Stimulated activated CD4-positive, alpha-beta T cell treated with anti-CD3 and anti-CD28 coated beads, Interleukin-12 subunit alpha, Interleukin-12 subunit beta, amount 100 ng/mL, for 4 hours (primary cell): ENCODE results near the gene CAPNS1.
"Not testable (repeated sequence)": the region's sequence is repeated elsewhere in the genome, so short reads cannot be mapped to it uniquely, and the experiment has no call there.

ENCODE experiments used
- DNase-seq: peaks from one replicate; pipeline ENCODE4 v3.0.0-alpha.2; 2020

Gene CAPNS1

DNA sequence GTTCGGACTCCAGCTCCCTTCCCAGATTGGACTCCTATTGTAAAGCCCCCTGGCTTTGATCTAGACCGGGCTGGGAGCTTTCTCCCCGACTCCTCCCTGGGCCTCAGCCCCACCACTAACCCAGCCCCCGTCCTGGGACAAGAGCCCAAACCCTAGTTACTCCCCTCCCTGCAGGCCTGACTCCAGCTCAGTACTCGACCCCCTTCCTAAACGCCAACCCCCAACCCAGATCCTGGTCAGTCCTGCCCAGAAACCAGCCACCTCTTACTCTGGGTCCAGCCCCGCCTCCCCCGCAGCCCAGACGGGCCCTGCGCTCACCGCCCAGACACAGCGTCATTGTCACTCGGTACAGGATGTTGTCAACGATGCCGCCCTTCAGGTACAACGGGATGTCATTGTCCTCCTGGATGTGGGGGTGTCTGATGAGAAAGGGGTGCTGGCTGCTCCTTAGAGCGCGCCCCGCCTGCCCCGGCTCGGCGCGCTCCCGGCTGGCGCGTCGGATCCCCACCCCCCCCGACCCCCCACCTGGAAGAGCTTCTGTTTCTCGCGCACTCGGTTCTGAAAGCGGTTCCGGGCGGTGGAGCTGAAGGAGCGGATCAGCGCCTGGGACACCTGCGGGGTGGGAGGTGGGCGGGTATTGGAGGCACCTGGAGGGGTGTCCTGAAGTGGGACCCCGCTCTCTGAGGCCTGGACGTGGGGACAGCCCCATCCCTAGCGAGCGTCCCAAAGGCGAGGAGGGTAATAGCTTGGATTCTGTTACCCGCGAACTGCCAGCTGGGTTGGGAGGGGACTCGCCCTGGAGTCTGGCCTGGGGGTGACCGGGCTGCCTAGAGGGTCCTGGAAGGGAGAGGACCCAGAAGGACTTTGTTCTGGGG lies 11.5 kb downstream of the CAPNS1 start:
- no peak for DNase-seq

DNA sequence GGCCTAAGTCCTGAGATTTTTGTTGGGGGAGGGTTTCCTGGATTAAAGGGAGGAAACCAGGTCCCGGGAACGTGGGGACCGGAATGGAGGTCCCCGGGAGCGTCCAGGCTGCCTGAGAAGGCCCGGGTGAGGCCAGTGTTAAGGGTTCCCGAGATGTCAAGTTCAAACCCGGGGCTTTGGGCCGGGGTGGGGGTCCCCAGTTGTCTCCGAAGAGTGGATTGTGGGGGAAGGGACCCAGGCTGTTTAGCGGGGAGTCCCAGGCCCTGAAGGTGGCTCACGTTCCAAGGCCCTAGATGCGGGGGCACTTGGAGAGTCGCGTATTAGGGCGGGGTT lies 12.1 kb downstream of the CAPNS1 start:
- no peak for DNase-seq

DNA sequence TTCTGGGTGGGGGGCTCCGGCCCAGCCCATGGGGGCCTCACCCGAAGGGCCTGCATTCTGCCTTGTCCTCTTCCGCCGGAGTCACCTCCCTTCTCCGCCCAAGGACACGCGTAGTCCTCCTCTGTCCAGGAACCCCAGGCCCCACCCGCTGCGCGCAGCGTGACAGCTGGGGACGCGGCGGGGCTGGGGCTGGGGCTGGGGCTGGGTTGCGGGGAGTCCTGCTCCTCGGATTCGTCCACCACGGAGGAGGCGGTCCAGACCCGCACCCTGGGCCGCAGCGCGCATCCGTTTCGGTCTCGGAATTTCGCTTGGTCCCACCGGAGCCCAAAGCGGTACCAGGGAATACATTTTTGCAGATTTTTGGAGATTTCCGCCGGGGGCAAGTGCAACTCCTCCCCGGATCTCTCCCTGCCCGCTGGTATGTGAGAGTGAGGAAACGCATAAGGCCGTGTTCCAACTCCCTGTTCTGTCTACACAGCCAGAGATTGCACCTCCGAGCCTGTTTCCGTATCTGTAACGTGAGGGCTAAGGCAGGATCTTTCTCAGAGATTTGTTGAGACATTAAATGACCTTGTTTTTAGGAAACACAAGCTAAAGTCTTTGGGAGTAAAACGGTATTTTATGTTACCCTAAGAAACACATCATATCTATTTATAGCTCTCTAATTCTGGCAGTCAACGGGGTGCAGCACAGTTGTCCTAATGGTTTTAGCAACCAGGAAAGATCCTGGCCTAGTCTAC lies 12.7 kb downstream of the CAPNS1 start, which contains the start of gene COX7A1:
Gene COX7A1 (minus strand): TSS at position 96 of the 740 bp plus-strand sequence. CDS start 40 bp downstream, at position 56.
- DNase-seq = no peak

DNA sequence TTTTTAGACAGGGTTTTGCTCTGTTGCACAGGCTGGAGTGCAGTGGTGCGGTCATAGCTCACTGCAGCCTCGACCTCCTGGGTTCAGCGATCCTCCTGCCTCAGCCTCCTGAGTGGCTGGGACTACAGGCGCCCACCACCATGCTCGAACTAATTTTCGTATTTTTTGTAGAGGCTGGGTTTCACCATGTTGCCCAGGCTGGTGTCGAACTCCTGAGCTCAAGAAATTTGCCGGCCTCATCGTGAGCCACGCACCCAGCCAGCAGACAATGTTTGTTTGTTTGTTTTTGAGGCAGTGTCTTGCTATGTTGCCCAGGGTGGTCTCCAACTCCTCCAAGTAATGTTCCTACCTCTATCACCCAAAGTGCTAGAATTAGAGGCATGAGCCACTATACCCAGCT lies 13.3 kb downstream of the CAPNS1 start:
- no peak for DNase-seq

DNA sequence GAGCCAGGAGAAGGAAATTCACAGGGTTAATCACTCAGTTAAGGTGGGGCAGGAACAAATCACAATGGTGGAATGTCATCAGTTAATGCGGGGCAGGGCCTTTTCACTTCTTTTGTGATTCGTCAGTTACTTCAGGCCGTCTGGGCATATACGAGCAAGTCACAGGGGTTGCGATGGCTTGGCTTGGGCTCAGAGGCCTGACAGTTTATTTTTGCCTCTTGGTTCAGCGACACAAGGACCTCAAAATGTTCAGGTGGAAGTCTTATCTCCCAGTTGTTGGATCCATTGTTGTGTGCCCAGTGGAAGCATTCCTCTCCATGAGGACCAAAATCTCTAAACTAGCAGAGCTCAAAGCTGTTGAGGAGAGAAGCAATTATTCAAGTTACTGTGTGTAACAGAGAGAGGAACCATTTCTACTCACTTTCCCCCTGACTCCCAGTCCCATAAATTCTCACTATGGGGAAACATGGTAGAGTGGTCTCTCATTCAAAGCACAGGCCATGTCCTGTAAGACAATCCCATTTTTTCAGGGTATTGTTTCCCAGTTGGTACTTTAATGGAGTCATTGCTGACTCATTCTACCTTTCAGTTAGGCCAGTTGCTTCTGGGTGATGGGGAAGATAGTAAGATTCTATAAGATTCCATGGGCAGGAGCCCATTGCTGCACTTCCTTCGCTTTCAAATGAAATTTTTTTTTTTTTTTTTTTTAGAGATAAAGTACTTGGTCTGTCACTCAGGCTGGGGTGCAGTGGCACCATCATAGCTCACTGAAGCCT lies 21.1 kb downstream of the CAPNS1 start:
- no peak for DNase-seq

DNA sequence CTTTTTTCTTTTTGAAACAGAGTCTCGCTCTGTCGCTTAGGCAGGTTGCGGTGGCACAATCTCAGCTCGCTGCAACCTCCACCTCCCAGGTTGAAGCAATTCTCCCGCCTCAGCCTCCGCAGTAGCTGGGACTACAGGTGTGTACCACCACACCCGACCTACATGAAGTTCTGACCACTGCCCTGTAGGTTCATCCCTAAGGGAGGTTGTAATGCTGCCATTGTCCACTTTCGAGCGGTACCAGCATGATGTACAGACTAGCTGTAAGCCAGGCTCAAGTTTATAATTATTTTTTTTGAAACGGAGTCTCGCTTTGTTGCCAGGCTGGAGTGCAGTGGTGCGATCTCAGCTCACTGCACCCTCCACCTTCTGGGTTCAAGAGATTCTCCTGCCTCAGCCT lies 23.9 kb downstream of the CAPNS1 start:
- DNase-seq = no peak

DNA sequence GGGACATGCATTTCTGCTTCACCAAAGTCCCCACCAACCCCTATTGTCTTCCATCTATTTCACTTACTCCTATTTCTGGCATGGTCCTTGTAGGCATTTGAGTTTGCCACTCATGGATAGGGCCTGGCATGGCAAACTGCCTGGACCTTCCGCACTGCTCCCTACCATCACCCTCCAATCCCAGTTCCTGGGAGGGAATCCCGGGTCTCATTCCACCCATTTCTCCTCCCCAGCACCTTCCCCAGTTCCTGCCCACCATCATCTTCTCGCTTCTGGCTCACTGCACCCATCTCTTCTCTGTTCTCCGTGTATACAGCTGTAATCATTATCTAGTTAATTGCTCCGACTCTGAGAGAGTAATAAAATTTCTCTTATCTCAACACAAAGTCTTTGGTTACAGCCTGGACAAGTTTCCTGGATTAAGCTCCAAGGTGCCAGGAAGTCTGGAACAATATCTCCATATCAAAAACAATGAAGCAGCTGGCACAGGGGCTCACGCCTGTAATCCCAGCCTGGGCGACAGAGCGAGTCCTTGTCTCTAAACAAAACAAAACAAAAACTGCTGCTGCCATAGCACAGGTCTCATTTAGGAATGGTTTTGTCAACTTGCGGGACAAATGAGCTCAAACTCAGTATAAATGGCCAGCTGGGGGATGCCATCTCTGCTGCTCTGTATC lies 29.4 kb downstream of the CAPNS1 start:
- DNase-seq = no peak

DNA sequence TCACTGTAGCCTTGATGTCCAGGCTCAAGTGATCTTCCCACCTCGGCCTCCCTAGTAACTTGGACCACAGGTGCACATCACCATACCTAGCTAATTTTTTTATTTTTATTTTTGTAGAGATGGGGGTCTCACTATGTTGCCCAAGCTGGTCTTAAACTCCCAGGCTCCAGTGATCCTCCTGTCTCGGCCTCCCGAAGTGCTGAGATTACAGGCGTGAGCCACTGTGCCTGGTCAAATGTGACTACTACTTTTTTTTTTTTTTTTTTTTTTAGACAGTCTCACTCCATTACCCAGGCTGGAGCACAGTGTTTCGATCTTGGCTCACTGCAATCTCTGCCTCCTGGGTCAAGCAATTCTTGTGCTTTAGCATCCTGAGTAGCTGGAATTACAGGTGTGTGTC lies 33.0 kb downstream of the CAPNS1 start:
- DNase-seq = no peak

DNA sequence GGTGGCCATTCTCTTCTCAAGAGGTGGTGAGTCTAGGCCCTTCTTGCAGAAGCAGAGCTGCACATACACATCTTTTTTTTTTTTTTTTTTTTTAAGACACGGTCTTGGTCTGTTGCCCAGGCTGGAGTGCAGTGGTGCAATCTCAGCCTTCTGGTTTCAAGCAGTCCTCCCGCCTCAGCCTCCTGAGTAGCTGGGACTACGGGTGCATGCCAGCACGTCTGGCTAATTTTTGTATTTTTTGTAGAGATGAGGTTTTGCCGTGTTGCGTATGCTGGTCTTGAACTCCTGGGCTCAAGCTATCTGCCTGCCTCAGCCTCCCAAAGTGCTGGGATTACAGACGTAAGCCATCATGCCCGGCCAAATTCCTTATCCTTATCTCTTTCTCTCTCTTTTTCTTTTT lies 34.0 kb downstream of the CAPNS1 start:
- not testable (repeated sequence) for DNase-seq

DNA sequence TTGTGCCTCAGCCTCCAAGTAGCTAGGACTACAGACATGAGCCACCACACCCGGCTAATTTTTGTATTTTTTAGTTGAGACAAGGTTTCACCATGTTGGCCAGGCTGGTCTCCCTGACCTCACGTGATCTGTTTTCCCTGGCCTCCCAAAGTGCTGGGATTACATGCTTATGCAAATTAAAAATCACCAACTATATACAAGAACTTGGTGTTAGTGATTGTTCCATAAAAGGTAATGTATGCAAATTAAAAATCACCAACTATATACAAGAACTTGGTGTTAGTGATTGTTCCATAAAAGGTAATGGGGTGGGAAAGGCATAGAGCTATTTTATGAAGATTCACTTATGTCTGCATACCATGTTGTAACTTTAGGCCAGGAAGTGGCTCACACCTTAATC lies 39.2 kb downstream of the CAPNS1 start:
- not testable (repeated sequence) for DNase-seq

DNA sequence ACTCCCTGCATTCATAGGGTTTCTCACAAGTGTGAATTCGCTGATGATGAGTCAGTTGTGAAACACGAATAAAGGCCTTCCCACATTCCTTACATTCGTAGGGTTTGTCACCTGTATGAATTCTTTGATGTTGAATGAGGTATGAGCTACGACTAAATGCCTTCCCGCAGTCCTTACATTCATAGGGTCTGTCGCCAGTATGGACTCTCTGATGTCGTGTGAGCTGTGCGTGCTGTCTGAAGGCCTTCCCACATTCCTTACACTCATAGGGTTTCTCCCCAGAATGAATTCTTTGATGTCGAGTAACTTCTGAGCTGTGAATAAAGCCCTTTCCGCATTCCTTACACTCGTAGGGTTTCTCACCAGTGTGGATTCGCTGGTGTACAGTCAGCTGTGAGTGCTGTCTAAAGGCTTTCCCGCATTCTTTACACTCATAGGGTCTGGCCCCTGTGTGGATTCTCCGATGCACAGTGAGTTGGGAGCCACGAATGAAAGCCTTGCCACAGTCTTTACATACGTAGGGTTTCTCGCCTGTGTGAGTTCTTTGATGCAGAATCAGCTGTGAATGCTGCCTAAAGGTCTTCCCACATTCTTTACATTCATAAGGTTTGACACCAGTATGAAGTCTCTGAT lies 42.9 kb downstream of the CAPNS1 start:
- no peak for DNase-seq

DNA sequence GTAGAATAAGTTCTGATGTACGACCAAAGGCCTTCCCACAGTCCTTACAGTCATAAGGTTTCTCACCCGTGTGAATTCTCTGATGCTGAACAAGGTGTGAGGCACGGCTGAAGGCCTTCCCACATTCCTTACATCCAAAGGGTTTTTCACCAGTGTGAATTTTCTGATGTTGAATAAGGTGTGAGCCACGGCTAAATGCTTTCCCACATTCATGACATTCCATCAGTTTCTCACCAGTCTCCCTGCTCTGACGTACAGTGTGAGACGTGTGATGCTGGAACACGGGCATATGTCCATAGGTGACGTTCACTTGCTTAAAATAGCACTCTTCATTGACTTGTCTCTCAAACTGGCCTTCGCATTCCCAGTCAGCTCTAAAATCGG lies 43.4 kb downstream of the CAPNS1 start:
- no peak for DNase-seq

DNA sequence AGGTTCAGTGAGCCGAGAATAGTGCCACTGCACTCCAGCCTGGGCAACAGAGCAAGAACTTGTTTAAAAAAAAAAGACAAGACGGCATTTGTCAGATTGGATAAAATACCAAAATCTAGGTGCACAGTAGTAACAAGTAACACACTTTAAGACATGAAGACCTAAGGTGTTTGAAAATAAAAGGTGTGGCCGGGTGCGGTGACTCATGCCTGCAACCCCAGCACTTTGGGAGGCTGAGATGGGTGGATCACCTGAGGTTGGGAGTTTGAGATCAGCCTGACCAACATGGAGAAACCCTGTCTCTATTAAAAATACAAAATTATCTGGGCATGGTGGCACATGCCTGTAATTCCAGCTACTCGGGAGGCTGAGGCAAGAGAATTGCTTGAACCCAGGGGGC lies 46.9 kb downstream of the CAPNS1 start:
- DNase-seq = not testable (repeated sequence)

DNA sequence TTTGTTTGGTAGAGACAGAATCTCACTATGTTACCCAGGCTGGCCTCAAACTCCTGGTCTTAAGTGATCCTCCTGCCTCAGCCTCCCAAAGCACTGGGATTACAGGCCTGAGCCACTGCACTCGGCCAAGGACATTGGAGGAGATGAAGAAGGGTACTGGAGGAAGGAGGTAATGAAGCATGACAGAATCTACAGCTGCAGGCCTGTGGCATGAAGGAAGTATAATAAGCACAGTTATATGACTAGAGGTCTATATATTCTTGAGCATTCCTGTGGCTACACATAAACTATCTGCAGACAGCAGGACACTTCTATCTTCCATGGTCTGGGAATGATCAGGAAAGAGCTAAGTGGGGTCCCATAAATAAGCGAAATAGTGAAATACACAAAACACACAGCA lies 56.4 kb downstream of the CAPNS1 start:
- no peak for DNase-seq

DNA sequence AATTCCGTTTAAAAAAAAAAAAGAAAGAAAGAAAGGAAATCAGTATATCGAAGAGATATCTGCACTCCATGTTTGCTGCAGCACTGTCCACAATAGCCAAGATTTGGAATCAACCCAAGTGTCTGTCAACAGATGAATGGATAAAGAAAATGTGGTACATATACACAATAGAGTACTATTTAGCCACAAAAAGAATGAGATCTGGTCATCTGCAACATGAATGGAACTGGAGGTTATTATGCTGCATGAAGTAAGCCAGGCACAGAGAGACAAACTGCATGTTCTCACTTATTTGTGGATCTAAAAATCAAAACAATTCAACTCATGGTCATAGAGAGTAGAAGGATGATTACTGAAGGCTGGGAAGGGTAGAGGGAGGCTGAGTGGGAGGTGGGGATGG lies 58.3 kb downstream of the CAPNS1 start:
- DNase-seq = no peak
